GM18861 (cell line): ENCODE data around the gene ADAT3.

Source experiments
- ATAC-seq: cut with Tn5 transposase; IDR thresholded peaks from one replicate; pipeline ENCODE4 v1.9.1; 2021; ENCODE audit not compliant: unreplicated experiment

The ADAT3 gene

DNA sequence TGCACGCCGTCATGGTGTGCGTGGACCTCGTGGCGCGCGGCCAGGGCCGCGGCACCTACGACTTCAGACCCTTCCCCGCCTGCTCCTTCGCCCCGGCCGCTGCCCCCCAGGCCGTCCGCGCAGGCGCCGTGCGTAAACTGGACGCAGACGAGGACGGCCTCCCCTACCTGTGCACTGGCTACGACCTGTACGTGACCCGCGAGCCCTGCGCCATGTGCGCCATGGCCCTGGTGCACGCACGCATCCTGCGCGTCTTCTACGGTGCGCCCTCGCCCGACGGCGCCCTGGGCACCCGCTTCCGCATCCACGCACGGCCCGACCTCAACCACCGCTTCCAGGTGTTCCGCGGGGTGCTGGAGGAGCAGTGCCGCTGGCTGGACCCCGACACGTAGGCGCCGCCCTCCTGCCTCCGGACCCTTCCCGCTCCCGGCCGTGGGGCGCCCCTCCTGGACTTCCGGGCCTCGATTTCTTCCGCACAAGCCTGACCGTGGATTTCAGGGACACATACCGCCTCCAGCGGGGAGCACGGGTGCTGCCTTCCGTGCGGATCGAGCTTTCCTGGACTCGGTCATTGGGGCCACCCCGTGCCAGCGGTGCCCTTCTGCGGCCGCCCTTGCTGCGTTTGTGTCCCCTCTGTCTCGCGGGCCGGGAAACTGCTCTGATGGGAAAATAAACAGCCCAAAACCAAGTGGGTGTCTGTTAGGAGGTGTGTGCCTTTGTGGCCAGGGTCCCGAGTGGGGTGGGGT lies 7.7 kb downstream of the ADAT3 start:
- ATAC-seq, result no peak

DNA sequence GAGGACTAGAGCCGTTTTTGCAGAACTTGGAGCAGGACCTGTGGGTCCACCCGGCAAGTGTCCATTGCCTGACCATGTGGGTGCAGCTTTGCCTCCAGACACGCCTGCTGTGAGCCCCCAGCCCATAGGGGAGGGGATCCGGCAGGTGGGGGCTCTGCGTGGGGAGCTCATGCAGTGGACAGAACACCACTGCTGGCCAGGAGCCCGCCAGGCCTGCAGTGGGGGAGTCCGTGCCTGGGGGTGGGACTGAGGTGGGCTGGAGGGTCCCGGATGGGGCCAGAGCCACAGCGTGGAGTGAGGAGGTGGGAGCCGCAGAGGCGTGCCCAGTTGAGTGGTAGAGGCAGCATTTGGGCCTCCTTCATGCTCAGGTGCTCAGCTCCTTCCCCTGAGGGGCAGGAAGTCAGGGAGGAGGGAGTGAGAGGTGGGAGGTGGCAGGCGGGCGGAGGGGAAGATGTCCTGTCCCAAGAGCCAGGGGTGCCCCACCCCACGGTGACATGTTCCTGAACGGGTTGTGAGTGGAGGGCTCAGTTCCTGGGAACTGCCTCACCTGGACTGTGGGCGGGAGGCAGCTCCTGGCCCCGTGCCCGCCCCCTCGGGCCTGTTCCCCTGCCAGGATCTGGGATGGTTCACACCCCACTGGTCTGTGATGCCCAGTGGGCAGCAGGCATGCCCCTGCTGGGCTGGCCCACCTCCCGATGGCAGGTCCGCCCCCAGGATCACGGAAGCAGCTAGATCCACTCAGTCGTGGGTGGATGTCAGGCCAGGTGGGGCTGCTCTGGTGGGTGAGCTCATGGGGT lies 8.8 kb downstream of the ADAT3 start:
- no peak for ATAC-seq

DNA sequence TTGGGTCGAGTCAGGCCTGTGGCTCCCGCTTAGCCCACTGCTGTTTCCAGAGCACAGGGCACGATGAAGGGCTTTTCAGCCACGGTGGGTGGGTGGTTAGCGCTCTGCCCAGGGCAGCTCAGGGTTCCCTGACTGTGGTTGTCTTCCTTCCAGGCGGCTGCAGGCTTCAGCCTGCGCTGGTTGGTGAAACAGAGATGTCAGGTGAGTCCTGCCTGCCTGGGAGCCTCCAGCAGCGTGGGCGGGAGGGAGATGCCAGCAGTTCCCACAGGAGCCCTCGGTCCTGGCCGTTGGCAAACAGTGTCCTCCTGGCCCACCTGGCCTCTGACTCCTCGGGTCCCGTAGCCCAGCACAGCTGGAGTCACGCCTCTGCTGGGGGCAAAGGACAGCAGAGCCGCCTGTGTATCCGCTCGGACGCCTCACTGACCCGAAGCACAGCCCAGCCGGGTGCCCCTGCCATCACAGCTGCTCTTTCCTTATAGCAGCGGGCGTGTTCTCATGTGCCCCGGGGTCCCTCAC lies 9.7 kb downstream of the ADAT3 start:
- ATAC-seq, result no peak

DNA sequence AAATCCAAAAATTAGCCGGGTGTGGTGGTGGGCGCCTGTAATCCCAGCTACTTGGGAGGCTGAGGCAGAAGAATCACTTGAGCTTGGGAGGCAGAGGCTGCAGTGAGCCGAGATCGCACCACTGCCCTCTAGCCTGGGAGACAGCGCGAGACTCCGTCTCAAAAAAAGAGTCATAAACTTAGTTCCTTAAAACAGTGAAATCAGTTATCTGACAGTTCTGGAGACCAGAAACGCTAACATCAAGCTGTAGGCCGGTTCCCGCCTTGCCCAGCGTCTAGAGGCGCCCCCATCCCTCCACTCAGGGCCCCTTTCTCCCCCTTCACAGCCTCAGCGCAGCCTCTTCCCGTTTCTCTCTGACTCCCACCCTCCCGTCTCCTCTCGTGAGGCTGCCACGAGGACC lies 11.9 kb downstream of the ADAT3 start:
- ATAC-seq, result no peak

DNA sequence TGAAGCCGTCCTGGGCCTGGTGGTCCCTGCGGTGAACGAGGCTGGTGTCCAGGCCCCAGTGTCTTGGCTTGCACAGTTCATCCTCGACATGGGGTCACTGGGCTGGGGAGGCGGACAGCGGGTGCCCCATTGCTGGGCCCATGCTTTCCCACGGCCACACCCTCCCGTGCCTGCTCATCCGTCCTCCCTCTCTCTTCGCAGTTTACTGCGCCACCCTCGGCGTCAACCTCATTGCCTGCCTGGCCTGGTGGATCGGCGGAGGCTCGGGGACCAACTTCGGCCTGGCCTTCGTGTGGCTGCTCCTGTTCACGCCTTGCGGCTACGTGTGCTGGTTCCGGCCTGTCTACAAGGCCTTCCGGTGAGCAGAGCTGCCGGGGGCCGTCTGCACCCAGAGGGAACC lies 12.7 kb downstream of the ADAT3 start:
- ATAC-seq, result no peak

DNA sequence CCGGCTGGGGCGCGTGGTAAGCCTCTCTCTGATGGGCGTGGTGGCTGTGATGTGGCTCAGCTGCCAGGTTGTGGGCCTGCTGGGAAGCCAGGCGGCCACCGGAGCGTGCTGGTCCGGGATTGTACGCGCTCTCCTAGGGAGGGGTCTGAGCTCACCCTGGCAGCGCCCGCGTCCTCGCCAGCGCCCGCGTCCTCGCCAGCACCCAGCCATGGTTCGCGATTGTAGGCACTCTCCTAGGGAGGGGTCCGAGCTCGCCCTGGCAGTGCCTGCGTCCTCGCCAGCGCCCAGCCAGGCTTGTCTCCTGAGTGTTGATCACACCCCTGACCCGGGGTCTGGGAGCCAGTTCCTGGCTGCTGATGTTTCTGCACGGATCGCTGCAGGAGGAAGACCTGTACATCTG lies 13.8 kb downstream of the ADAT3 start:
- no peak for ATAC-seq

DNA sequence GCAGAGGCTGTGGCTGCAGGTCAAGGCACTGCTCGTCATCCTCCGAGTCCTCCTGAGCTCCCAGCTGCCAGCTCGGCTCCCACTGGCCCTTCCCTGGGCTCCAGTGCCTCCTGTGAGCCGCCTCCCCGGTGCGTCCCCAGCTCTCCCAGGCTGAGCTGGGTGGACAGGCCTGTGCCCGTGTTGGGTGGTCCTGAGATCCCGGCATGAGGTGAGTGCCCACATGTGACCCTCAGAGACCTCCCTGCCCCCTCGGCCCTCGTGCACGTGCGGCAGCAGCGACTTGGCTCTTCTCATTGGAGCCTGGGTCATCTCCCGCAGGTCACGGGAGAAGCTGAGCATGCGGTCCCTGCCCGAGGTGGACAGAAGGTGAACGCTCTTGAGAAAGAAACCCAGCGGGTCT lies 15.4 kb downstream of the ADAT3 start:
- ATAC-seq, result no peak

DNA sequence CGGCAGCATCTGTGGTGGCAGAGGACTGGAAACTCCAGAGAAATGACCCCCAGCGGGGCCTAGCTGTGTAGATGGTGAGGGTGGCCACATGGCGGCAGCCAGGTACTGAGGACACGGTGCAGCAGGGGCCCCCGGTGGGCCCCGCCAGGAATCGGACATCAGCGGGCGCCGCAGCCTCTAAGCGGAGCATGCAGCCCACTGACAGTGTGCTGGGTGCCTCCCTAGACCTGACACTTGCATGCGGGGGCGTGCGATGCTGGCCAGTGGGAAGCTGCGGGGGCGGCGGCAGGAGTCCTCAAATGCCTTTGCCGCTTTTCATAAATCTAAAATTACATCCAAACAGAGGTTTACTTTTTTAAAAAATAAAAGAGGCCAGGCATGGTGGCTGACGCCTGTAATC lies 16.1 kb downstream of the ADAT3 start:
- ATAC-seq, result no peak

DNA sequence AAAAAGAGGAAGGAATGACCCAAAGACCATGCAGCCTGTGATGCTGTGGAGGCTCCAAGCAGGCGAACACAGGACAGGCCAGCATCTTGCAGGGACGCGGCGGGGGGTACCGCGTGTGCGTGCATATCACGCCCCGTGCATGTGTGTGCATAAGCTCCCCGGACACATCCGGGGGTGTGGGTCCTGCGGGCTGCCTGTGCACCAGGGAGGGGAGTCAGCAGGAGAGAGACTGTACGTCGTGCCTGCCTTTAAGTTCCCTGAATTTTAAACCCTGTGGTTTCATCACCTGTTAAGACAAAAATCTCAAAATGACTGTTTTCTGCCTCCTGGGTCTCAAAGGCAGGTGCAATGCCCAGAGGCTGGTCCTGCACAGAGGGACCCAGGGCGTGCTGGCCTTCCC lies 16.6 kb downstream of the ADAT3 start:
- no peak for ATAC-seq

DNA sequence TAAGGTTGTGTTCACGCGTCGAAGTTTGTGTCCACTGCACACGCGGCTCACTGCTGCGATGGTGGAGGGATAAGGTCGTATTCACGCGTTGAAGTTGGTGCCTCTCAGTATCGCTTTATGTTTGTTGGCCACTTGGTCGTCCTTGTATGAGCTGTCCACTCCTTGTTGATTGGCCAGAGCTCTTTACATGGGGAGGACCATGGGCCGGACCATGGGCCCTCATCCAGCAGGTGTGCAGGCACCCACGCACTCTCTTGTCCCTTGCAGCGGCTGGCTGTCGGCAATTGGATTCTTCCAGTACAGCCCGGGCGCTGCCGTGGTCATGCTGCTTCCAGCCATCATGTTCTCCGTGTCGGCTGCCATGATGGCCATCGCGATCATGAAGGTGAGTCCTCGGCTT lies 17.6 kb downstream of the ADAT3 start:
- no peak for ATAC-seq

DNA sequence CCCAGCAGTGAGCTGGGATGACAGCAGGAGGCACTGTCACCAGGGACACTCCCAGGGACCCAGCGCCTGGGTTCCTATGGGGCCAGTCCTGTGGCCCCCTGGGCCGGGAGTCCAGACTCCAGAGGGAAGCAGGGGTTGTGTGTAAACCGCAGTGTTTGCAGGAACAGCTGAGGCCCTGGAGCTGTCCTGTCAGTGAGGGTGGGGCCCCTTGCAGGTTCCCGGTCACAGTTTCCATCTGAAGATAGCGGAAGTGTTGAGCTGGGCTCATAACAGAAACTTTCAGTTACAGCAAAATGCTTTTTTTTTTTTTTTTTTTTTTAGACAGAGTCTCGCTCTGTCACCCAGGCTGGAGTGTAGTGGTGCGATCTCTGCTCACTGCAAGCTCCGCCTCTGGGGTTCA lies 18.1 kb downstream of the ADAT3 start:
- ATAC-seq, result no peak

DNA sequence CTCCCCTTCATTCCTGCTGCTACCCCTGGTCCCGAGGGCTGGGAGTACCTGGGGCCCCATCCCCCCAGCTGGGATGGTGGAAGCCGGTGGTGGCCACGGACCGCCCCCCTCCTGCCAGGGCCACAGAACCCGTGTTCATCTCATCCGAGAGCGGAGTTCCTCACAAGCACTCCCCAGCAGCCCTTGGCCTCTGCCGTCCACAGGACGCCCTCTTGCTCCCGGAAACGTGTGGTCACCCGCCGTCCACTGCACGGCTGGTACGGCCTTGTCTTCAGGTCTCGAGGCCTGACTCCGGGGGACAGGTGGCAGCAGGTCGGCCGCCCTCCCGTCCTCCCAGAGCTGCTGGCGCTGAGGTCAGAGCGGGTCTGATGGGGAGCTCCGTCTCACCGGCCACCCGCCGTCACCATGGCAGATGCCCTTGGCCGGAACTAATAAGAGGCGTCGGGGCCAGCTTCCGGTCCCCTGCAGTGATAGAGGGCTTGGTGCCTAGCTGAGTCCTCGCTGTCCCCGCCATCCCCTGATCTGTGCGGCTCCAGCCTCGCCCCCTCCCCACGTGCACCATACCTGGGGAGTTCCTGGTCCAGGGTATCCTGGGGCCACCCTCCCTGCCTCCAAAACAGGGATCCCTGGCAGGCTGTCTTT lies 19.2 kb downstream of the ADAT3 start:
- ATAC-seq, result no peak

DNA sequence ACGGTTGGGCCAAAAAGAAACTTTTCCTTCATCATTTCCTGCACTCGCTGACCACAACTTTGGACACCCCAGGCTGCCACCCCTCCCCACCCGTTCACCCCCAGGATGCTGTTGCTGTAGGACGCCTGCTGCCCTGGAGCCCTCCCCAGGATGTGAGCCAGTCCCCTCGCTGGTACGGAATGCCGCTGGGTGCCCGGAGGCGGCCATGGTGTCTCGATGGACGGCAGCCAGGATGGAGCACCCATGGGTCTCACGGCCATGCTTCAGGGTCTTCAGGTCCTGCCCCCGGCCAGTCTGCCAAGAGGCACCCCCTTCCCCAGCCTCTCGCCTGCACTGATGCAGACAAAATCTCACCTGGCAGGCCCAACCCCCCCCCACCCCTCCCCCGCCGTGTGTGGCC lies 20.3 kb downstream of the ADAT3 start:
- ATAC-seq, result no peak

DNA sequence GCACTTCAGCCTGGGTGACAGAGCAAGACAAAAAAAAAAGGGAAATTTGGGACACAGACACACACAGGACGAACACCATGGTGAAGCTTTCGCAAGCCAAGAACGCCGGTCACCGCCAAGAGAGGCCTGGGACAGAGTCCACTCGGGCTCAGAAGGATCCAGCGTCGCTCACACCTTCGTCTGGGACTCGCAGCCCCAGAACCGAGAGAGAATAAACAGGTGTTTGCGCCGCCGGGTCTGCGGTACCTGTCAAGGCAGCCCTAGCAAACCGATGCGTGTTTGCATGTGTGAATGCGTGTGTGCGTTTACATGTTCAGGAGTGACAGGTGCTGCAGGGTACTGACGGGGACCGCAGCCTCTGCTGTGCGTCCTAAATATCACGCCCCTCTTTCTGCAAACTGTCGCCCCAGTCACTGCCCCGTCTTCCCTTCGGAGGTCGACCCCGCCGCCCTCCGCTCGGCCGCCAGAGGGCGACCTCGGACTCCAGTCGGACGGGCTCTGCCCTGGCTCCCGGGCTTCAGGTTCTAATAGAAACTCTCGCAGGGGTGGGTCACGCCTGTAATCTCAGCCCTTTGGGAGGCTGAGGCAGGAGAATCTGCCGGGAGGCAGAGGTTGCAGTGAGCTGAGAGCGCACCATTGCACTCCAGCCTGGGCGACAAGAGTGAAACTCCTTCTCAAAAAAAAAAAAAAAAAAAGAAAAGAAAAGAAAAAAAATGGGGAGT lies 24.0 kb downstream of the ADAT3 start:
- no peak for ATAC-seq

DNA sequence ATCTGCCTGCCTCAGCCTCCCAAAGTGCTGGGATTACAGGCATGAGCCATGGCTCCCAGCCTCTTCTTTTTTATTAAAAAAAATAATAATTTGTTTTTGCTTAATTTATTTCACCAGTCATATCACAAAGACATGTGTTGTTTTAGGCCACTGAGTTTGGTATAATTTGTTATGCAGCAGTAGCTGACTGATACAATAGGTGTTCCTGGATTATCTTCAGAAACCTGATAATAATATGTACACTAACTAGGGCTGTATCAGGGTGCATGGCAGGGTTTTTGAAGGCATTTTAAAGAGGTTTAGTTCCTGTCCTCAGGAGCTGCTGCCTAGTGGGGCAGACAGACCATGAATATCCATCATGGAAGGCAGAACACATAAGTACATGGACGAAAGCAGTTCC lies 26.2 kb downstream of the ADAT3 start:
- no peak for ATAC-seq

DNA sequence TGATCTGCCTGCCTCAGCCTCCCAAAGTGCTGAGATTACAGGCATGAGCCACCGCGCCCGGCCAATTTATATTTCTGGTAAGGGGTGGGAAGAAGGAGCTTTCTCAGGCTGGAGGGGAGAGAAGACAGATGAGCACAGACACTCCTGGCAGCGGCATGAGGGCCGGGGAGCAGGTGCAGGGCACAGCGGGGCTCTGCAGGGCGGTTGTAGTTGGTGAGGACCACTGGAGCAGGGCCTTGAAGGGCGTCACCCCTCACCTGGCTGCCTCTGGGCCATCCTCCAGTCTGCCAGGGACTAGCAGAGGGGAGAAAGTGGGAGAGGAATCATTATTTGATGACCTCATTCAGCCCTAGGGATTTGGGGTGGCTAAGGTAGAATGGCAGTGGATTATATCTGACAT lies 27.2 kb downstream of the ADAT3 start:
- ATAC-seq, result no peak

DNA sequence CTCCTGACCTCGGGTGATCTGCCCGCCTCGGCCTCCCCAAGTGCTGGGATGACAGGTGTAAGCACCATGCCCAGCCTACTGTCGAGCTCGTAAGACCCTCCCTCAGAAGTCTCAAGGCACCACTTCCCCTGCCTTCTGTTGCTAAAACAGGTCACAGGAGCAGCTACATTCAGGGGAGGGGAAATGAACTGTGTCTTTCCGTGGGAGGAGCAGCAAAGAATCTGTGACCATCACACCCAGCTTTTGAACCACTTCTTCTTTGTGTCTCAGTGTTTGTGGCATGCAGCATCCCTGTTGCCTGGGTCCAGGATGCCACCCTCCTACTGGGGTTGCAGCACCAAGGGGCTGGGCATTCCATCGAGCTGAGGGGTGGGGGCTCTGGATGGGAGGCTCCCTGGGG lies 28.0 kb downstream of the ADAT3 start:
- no peak for ATAC-seq

DNA sequence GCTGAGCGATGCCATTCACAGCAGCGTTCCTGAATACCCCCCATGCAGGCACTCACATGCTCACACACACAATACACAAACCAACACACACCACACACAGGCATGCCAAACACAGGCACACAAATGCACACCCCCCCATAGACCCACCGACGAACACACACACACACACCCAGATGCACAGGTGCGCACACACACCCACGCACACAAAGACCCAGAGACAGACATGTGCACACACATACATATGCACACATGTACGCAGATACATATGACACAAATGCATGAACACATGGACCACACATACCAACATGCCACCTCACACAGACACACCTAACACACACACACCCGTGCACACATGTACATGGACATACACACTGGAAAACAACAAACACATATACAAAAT lies 28.7 kb downstream of the ADAT3 start:
- ATAC-seq, result no peak

DNA sequence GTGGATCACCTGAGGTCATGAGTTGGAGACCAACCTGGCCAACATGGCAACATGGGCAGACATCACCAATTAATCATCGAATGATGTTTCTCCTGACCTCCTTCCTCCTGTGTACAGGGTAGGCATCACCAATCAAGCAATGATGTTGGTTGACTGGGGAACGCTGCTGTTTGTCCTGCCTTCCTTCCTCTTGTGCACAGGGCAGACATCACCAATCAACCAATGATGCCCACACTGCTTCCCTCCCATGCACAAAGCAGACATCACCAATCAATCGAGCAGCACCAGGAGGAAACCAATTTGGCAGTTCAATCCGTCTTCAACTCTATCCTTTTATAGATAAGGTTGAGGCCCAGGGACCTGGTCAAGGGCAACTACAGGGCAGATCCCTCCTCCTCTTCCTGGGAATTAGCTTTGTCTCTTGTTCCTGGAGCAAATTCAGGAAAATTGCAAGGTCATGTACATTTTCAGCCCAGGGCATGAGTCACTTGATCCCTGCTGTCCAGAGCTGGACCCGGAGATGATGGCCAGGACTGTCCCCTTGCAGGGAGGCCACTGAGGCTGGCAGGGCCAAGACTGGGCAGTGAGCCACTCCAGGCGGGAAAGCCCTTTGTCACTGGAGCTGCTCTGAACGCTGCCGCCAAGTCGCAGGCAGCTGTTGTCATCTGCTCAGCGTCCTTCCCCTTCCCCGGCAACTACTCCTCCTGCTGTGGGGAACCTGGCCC lies 30.4 kb downstream of the ADAT3 start:
- ATAC-seq, result no peak

DNA sequence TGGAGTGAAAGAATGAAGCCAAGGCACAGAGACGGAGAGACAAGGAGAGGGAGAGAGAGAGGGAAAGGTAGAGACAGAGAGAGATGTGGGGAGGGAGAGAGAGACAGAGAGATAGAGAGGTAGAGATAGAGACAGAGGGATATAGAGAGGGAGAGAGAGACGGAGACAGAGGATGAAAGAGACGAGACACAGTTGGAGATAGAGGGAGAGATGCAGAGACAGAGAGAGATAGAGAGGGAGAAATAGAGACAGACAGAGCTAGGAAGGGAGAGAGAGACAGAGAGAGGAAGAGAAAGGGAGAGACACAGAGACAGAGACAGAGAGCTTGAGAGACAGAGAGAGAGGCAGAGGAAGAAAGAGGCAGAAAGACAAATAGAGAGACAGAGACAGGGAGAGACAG lies 31.2 kb downstream of the ADAT3 start:
- ATAC-seq, result no peak
